Measurements from ENCODE around the gene SPRY1.

GRCh38 chr4:123412700-123413512 is 16.3 kb downstream of the SPRY1 start:
- TF ChIP-seq POLR2A (IDR thresholded peaks at IDR 0.05; ENCODE audit: low read depth, low read length) (no peak), POLR2AphosphoS5 (IDR thresholded peaks at IDR 0.05; ENCODE audit: low read depth, low read length) (no peak), SPI1 (IDR thresholded peaks at IDR 0.05; ENCODE audit: low read depth, low read length) (no peak), TAF1 (IDR thresholded peaks at IDR 0.05; ENCODE audit: low read depth, low read length) (no peak), POU2F2 (IDR thresholded peaks at IDR 0.05; ENCODE audit: low read depth, low read length) (no peak)
